Fibroblast of pulmonary artery (primary cell): ENCODE results near the gene PRRT1B.

ENCODE experiments used
- DNase-seq: peaks from one replicate; pipeline ENCODE4 v3.0.0-alpha.2; 2010; ENCODE audit warnings: low read depth
- H3K4me3 ChIP-seq: replicated peaks from 2 replicates; pipeline ENCODE4 v1.5.1; 2011; ENCODE audit warnings: low read depth, mild to moderate bottlenecking, control low read depth, low read length, moderate library complexity
- CTCF ChIP-seq: IDR thresholded peaks from 2 replicates; pipeline ENCODE4 v1.5.1; 2011; ENCODE audit warnings: mild to moderate bottlenecking, control low read depth, low read length, inconsistent platforms; ENCODE audit errors: missing control alignments

PRRT1B gene

GRCh38 chr9:131587906-131588305, 42.6 kb downstream of the PRRT1B start:
- no peak overlapping the region for H3K4me3 ChIP-seq
- TF ChIP-seq CTCF = no peak
- DNase-seq = no peak

GRCh38 chr9:131588396-131588795, 43.1 kb downstream of the PRRT1B start:
- H3K4me3 ChIP-seq = no peak overlapping the region
- DNase-seq = no peak

GRCh38 chr9:131589124-131589711, 43.9 kb downstream of the PRRT1B start:
- TF ChIP-seq CTCF = no peak
- DNase-seq = no peak
- no peak overlapping the region for H3K4me3 ChIP-seq

More at GRCh38 chr9:131588396-131588795, 43.1 kb downstream of the PRRT1B start:
- no peak for TF ChIP-seq CTCF

- TF ChIP-seq CTCF = no peak
- DNase-seq = no peak
Observed at GRCh38 chr9:131589993-131590392, 44.7 kb downstream of the PRRT1B start.

GRCh38 chr9:131590449-131590848, 45.1 kb downstream of the PRRT1B start:
- no peak for DNase-seq
- TF ChIP-seq CTCF = no peak
- no peak overlapping the region for H3K4me3 ChIP-seq

More at GRCh38 chr9:131589993-131590392, 44.7 kb downstream of the PRRT1B start:
- H3K4me3 ChIP-seq = no peak overlapping the region

- peak; percentile 84 for TF ChIP-seq CTCF
- H3K4me3 ChIP-seq = no peak overlapping the region
- DNase-seq = peak; percentile 84
Observed at GRCh38 chr9:131590907-131591844, 45.9 kb downstream of the PRRT1B start.
